Lower lobe of right lung (tissue), 2 donors: Measurements from ENCODE around the gene VIPR2. TPM values are rescaled to one million over a fixed set of nuclear protein-coding genes. Genes with fewer than 3 reads are reported as not detected.

Source experiments
- ATAC-seq, 2 donors: fragments of 200-7000 bp; cut with Tn5 transposase; one replicate each; pipeline ENCODE4 v1.9.1; 2020 to 2022; ENCODE audit warnings: mild to moderate bottlenecking in 2 of 2, moderate library complexity in 2 of 2
- DNase-seq: peaks from one replicate; pipeline ENCODE4 v3.0.0-alpha.2; 2020
- H3K27ac ChIP-seq: fragments of 200-600 bp; one replicate; pipeline ENCODE4 v1.8.0; 2022
- H3K27me3 ChIP-seq: fragments of 200-600 bp; one replicate; pipeline ENCODE4 v1.8.0; 2022; ENCODE audit warnings: low read depth
- H3K36me3 ChIP-seq: fragments of 200-600 bp; one replicate; pipeline ENCODE4 v1.8.0; 2022; ENCODE audit warnings: mild to moderate bottlenecking
- H3K4me1 ChIP-seq: fragments of 200-600 bp; one replicate; pipeline ENCODE4 v1.8.0; 2022
- H3K4me3 ChIP-seq: fragments of 200-600 bp; one replicate; pipeline ENCODE4 v1.8.0; 2022; ENCODE audit warnings: mild to moderate bottlenecking
- H3K9me3 ChIP-seq: fragments of 200-600 bp; one replicate; pipeline ENCODE4 v1.8.0; 2022
- CTCF ChIP-seq: fragments of 200-600 bp; IDR thresholded peaks from one replicate; pipeline ENCODE4 v1.8.0; 2022; ENCODE audit warnings: antibody characterized with exemption, mild to moderate bottlenecking
- intact Hi-C: fragments of 100-400 bp; cut with DNase I; formaldehyde crosslinking; loops from one replicate; pipeline ENCODE4 v1.11.0; 2022
- total RNA-seq: library from RNA; stranded (reverse); fragmentation: NEBNext Ultra II Directional; extraction: Animal tissue kit (Norgen Biotek cat#: 25700); gene quantifications from one replicate; pipeline ENCODE4 v1.2.1, GENCODE V29; 2021
- donor health status: DM: no; HTN: yes; CAD: no; lungs with severe emphysema.

Gene VIPR2
- total RNA-seq, 1 donor from 2014 or later: 0.80 TPM

- Histone ChIP-seq H3K4me1 (no peaks in the 10 kb centered on the region), H3K4me3 (no peak overlapping the region), H3K27ac (no peak overlapping the region), H3K36me3 (no peaks in the 10 kb centered on the region), H3K27me3 (peaks cover 4% of the 10 kb centered on the region), H3K9me3 (no peaks in the 10 kb centered on the region)
- intact Hi-C loops: no loop called here
- no peak for TF ChIP-seq CTCF
- DNase-seq (no peak), ATAC-seq (no peak)
These were observed 6.6 kb upstream of the VIPR2 start for GRCh38 chr7:159151231-159151630.

- no peak for TF ChIP-seq CTCF
- no peak for DNase-seq
- intact Hi-C loops: no loop called here
- H3K9me3 ChIP-seq: no peaks in the 10 kb centered on the region
- no peak overlapping the region for H3K4me3 ChIP-seq
- H3K4me1 ChIP-seq: peaks cover 2% of the 10 kb centered on the region
- peaks cover 16% of the 10 kb centered on the region for H3K27me3 ChIP-seq
- ATAC-seq: no peak
- no peaks in the 10 kb centered on the region for H3K36me3 ChIP-seq
- H3K27ac ChIP-seq: no peak overlapping the region
These were observed 4.8 kb upstream of the VIPR2 start for GRCh38 chr7:159149488-159149887.

GRCh38 chr7:159148430-159149395 is 4.0 kb upstream of the VIPR2 start:
- ATAC-seq (no peak), DNase-seq (no peak)
- Histone ChIP-seq H3K36me3 (no peaks in the 10 kb centered on the region), H3K27me3 (peaks cover 24% of the 10 kb centered on the region), H3K9me3 (no peaks in the 10 kb centered on the region), H3K4me3 (no peak overlapping the region), H3K27ac (no peak overlapping the region), H3K4me1 (peaks cover 9% of the 10 kb centered on the region)
- no peak for TF ChIP-seq CTCF
- intact Hi-C loops: no loop called here

GRCh38 chr7:159147687-159148086 is 3.0 kb upstream of the VIPR2 start:
- TF ChIP-seq CTCF: no peak
- ATAC-seq: no peak
- DNase-seq: no peak
- peaks cover 12% of the 10 kb centered on the region for H3K4me1 ChIP-seq
- H3K4me3 ChIP-seq: no peak overlapping the region
- no peaks in the 10 kb centered on the region for H3K9me3 ChIP-seq
- H3K27ac ChIP-seq: no peak overlapping the region
- peaks cover 34% of the 10 kb centered on the region for H3K27me3 ChIP-seq
- intact Hi-C loops: no loop called here
- no peaks in the 10 kb centered on the region for H3K36me3 ChIP-seq

GRCh38 chr7:159147246-159147645 is 2.6 kb upstream of the VIPR2 start:
- Histone ChIP-seq H3K36me3 (no peaks in the 10 kb centered on the region), H3K27me3 (peaks cover 38% of the 10 kb centered on the region), H3K4me3 (no peak overlapping the region), H3K9me3 (no peaks in the 10 kb centered on the region), H3K4me1 (peaks cover 12% of the 10 kb centered on the region), H3K27ac (no peak overlapping the region)
- TF ChIP-seq CTCF: no peak
- DNase-seq (no peak), ATAC-seq (no peak)
- intact Hi-C loops: no loop called here
